Keratinocyte (primary cell): Measurements from ENCODE around the gene AIFM3. TPM values are rescaled to one million over a fixed set of nuclear protein-coding genes. Genes with fewer than 3 reads are reported as not detected.

ENCODE experiments used
- DNase-seq: peaks from one replicate; pipeline ENCODE4 v3.0.0-alpha.2; 2011; ENCODE audit warnings: low read depth, missing footprints, low spot score
- FAIRE-seq: peaks from 2 replicates; lab custom pipeline; 2011; peaks lifted over from hg19 to GRCh38; lab: Jason Lieb, UNC
- H2AFZ ChIP-seq: 2 replicates; pipeline ENCODE4 v1.6.0; 2012; ENCODE audit warnings: low read length, control low read depth, inconsistent platforms; ENCODE audit not compliant: control insufficient read depth
- H3K27ac ChIP-seq: 2 replicates; pipeline ENCODE4 v1.5.1; 2011; ENCODE audit warnings: low read length; ENCODE audit not compliant: control insufficient read depth, insufficient read depth
- H3K27me3 ChIP-seq: 3 replicates; pipeline ENCODE4 v1.6.0; 2011; ENCODE audit warnings: low read length; ENCODE audit not compliant: control insufficient read depth, insufficient read depth; ENCODE audit errors: extremely low read depth
- H3K36me3 ChIP-seq, 2 experiments: 2 replicates in 1 of 2; 3 replicates in 1 of 2; pipeline ENCODE4 v1.5.1; 2011; ENCODE audit warnings: low read length in 2 of 2, mild to moderate bottlenecking in 1 of 2; ENCODE audit not compliant: control insufficient read depth in 2 of 2, insufficient read depth in 2 of 2; ENCODE audit errors: extremely low read depth in 1 of 2
- H3K4me1 ChIP-seq: 3 replicates; pipeline ENCODE4 v1.5.1; 2011; ENCODE audit warnings: low read length; ENCODE audit not compliant: control insufficient read depth, insufficient read depth; ENCODE audit errors: extremely low read depth
- H3K4me2 ChIP-seq: 3 replicates; pipeline ENCODE4 v1.6.0; 2011; ENCODE audit warnings: low read depth, low read length; ENCODE audit not compliant: control insufficient read depth, insufficient read depth; ENCODE audit errors: extremely low read depth
- H3K4me3 ChIP-seq, 3 experiments: fragments of 200-600 bp in 1 of 3; sonication (generic) in 1 of 3; 2 replicates in 2 of 3; 3 replicates in 1 of 3; pipeline ENCODE4 v1.5.1; 2011 to 2016; ENCODE audit warnings: low read length in 3 of 3, mild to moderate bottlenecking in 3 of 3, control low read depth in 2 of 3, inconsistent platforms in 1 of 3, low read depth in 1 of 3, mixed read lengths in 1 of 3, mixed run types in 1 of 3, moderate library complexity in 1 of 3; ENCODE audit not compliant: control insufficient read depth in 2 of 3, insufficient read depth in 2 of 3; ENCODE audit errors: extremely low read depth in 1 of 3
- H3K79me2 ChIP-seq: 2 replicates; pipeline ENCODE4 v1.6.0; 2012; ENCODE audit warnings: low read length; ENCODE audit not compliant: control insufficient read depth, insufficient read depth
- H3K9ac ChIP-seq: 3 replicates; pipeline ENCODE4 v1.6.0; 2011; ENCODE audit warnings: low read length; ENCODE audit not compliant: control insufficient read depth, insufficient read depth; ENCODE audit errors: extremely low read depth
- H3K9me1 ChIP-seq: 3 replicates; pipeline ENCODE4 v1.6.0; 2011; ENCODE audit warnings: low read length; ENCODE audit not compliant: control insufficient read depth, insufficient read depth; ENCODE audit errors: extremely low read depth
- H3K9me3 ChIP-seq: 2 replicates; pipeline ENCODE4 v1.5.1; 2012; ENCODE audit warnings: low read depth, low read length; ENCODE audit not compliant: control insufficient read depth
- H4K20me1 ChIP-seq: 3 replicates; pipeline ENCODE4 v1.6.0; 2011; ENCODE audit warnings: low read length; ENCODE audit not compliant: control insufficient read depth, insufficient read depth; ENCODE audit errors: extremely low read depth
- CTCF ChIP-seq, 3 experiments: IDR thresholded peaks in 1 of 3; conservative IDR thresholded peaks in 1 of 3; optimal IDR thresholded peaks in 1 of 3; 2 replicates in 2 of 3; 3 replicates in 1 of 3; pipeline versions ENCODE3 to v1.5.1; 2011; ENCODE audit warnings: low read length in 3 of 3, mild to moderate bottlenecking in 3 of 3, moderate library complexity in 2 of 3, control low read depth in 1 of 3, inconsistent platforms in 1 of 3; ENCODE audit not compliant: insufficient read depth in 2 of 3; ENCODE audit errors: extremely low read depth in 1 of 3
- EZH2 ChIP-seq: IDR thresholded peaks from one replicate; pipeline ENCODE4 v1.6.1; 2012; ENCODE audit warnings: inconsistent platforms, mild to moderate bottlenecking, low read length, moderate library complexity
- dilution Hi-C: fragments of 300-500 bp; cut with MboI; formaldehyde crosslinking; loops from one replicate; pipeline ENCODE4 v1.7.0; 2020; ENCODE audit warnings: low sequenced_read_pairs; ENCODE audit not compliant: extremely low pct_ligation_motif_present
- polyA plus RNA-seq, 5 experiments: library from polyadenylated mRNA; depleted of rRNA in 3 of 5; stranded (reverse) in 3 of 5; stranded (forward) in 1 of 5; unstranded in 1 of 5; fragments of >200 nt; gene quantifications; 1 replicate in 1 of 5; 2 replicates in 3 of 5; 3 replicates in 1 of 5; pipeline versions ENCODE4 v1.2.1 to v1.2.3, GENCODE V29; 2011 to 2012; ENCODE audit warnings: missing spikeins in 2 of 5, low read depth in 1 of 5, low replicate concordance in 1 of 5

The AIFM3 gene
- polyA plus RNA-seq, 1 donor (not counting 4 experiments of a cell fraction or from before 2014, with no cell fraction given): 0.59 TPM

- peak overlapping the region; percentile 69 for H3K9ac ChIP-seq
- H3K27me3 ChIP-seq: no peaks in the 10 kb centered on the region
- peak overlapping the region; percentile 55 to 65 (median 59) for H3K4me3 ChIP-seq
- no peaks in the 10 kb centered on the region for H4K20me1 ChIP-seq
- dilution Hi-C loops: no loop called here
- DNase-seq: peak; percentile 25
- FAIRE-seq: peak; percentile 52
- H3K36me3 ChIP-seq: peaks cover 0 to 19% of the 10 kb centered on the region in 2 experiments
- H3K4me1 ChIP-seq: peaks cover 41% of the 10 kb centered on the region
- no peak overlapping the region for H2AFZ ChIP-seq
- H3K9me1 ChIP-seq: no peaks in the 10 kb centered on the region
- peak overlapping the region; percentile 65 for H3K4me2 ChIP-seq
- peak overlapping the region; percentile 3 for H3K27ac ChIP-seq
- no peaks in the 10 kb centered on the region for H3K9me3 ChIP-seq
- TF ChIP-seq CTCF (optimal IDR thresholded peaks at IDR 0.05 in 1 of 3, IDR thresholded peaks at IDR 0.05 in 1 of 3, conservative IDR thresholded peaks at IDR 0.05 in 1 of 3; ENCODE audit: extremely low read depth in 1 of 3, insufficient read depth in 2 of 3, low read length in 3 of 3): peak; percentile 23 to 59 (median 35)
- no peak for TF ChIP-seq EZH2
- H3K79me2 ChIP-seq: peaks cover 20% of the 10 kb centered on the region
Observed at GRCh38 chr22:20956258-20957101, 10.6 kb upstream of the AIFM3 start.

- FAIRE-seq (no peak), DNase-seq (no peak)
- H3K27me3 ChIP-seq: no peaks in the 10 kb centered on the region
- H3K4me2 ChIP-seq: peak overlapping the region; percentile 65
- peaks cover 45% of the 10 kb centered on the region for H3K4me1 ChIP-seq
- H4K20me1 ChIP-seq: no peaks in the 10 kb centered on the region
- H3K36me3 ChIP-seq: peaks cover 0 to 14% of the 10 kb centered on the region in 2 experiments
- peak overlapping the region; percentile 18 for H3K27ac ChIP-seq
- TF ChIP-seq CTCF (optimal IDR thresholded peaks at IDR 0.05 in 1 of 3, IDR thresholded peaks at IDR 0.05 in 1 of 3, conservative IDR thresholded peaks at IDR 0.05 in 1 of 3; ENCODE audit: extremely low read depth in 1 of 3, insufficient read depth in 2 of 3, low read length in 3 of 3) (no peak), EZH2 (no peak)
- dilution Hi-C loops: no loop called here
- peak overlapping the region; percentile 69 for H3K9ac ChIP-seq
- peak overlapping the region; percentile 55 to 65 (median 59) for H3K4me3 ChIP-seq
- H3K9me1 ChIP-seq: no peaks in the 10 kb centered on the region
- no peaks in the 10 kb centered on the region for H3K9me3 ChIP-seq
- peak overlapping the region; percentile 70 for H2AFZ ChIP-seq
- peaks cover 13% of the 10 kb centered on the region for H3K79me2 ChIP-seq
Observed at GRCh38 chr22:20957102-20957682, 9.9 kb upstream of the AIFM3 start.
